ENCODE results near the gene RNU6-8.

Gene RNU6-8

GRCh38 chr14:32225378-32225920, 22.4 kb upstream of the RNU6-8 start:
- no peak for DNase-seq (ENCODE audit: low read depth in 2 of 2)
- TF ChIP-seq, protein P1, sequence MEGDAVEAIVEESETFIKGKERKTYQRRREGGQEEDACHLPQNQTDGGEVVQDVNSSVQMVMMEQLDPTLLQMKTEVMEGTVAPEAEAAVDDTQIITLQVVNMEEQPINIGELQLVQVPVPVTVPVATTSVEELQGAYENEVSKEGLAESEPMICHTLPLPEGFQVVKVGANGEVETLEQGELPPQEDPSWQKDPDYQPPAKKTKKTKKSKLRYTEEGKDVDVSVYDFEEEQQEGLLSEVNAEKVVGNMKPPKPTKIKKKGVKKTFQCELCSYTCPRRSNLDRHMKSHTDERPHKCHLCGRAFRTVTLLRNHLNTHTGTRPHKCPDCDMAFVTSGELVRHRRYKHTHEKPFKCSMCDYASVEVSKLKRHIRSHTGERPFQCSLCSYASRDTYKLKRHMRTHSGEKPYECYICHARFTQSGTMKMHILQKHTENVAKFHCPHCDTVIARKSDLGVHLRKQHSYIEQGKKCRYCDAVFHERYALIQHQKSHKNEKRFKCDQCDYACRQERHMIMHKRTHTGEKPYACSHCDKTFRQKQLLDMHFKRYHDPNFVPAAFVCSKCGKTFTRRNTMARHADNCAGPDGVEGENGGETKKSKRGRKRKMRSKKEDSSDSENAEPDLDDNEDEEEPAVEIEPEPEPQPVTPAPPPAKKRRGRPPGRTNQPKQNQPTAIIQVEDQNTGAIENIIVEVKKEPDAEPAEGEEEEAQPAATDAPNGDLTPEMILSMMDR (IDR thresholded peaks at IDR 0.05; ENCODE audit: low read depth, low read length): no peak
- no peak overlapping the region for H3K4me3 ChIP-seq (replicated peaks in 1 of 2; ENCODE audit: low read depth in 2 of 2, low read length in 2 of 2)

DNA sequence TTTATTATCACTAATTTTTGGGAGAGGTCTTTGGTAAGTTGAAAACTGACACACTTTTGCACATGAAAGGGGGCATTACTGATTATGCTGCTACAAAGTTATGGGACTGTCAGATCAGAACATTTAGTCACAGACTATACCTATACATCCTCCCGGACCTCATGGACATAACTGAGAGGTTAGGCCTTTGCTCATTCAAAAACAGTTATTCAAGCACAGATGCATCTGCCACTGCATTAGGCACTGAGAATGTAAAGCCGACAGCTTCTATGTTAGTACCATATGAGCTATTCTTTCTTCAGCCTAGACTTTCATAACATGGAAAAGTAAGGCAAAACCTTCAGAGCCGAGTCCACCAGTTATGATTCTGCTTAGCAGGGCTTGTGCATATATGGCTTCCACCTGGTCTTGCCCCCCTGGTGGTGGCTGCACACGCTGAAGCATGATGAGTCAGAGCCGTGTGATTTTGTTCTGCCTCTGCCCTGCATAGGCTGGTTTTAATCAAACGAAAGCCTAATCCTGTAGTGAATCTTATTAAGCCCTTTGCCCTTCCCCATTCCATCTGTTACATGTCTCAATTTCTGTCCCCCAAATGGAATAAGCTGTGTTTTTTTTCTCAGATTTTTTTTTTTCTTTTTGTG, 21.8 kb upstream of the RNU6-8 start:
- TF ChIP-seq, protein P1 (IDR thresholded peaks at IDR 0.05; ENCODE audit: low read depth, low read length): peak; percentile 69
- no peak overlapping the region for H3K4me3 ChIP-seq (replicated peaks in 1 of 2; ENCODE audit: low read depth in 2 of 2, low read length in 2 of 2)
- peak; percentile 33 to 59 for DNase-seq (ENCODE audit: low read depth in 2 of 2)

GRCh38 chr14:32217301-32217700, 14.2 kb upstream of the RNU6-8 start:
- DNase-seq (ENCODE audit: low read depth in 2 of 2): no peak
- TF ChIP-seq, protein P1 (IDR thresholded peaks at IDR 0.05; ENCODE audit: low read depth, low read length): no peak
- H3K4me3 ChIP-seq (replicated peaks in 1 of 2; ENCODE audit: low read depth in 2 of 2, low read length in 2 of 2): no peak overlapping the region

DNA sequence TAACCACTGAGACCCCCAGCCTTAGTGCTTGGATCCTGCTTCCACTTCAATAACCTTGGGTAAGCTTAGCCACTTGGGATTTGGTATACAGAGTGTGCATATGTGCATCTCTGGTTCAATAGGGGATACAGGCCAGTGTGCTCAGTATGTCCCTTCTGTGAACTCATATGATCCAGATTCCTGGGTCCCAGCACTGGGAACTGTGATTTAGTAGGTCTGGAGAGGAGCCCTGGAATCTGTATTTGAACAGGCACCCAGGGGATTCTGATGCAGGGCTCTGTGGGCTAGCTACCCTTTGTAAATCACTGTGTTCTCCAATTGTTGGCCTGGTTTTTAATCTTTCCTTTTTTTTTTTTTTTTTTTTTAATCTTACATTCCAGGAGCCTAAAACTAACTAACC, 9.8 kb upstream of the RNU6-8 start:
- TF ChIP-seq, protein P1 (IDR thresholded peaks at IDR 0.05; ENCODE audit: low read depth, low read length): no peak
- no peak for DNase-seq (ENCODE audit: low read depth in 2 of 2)
- no peak overlapping the region for H3K4me3 ChIP-seq (replicated peaks in 1 of 2; ENCODE audit: low read depth in 2 of 2, low read length in 2 of 2)

DNA sequence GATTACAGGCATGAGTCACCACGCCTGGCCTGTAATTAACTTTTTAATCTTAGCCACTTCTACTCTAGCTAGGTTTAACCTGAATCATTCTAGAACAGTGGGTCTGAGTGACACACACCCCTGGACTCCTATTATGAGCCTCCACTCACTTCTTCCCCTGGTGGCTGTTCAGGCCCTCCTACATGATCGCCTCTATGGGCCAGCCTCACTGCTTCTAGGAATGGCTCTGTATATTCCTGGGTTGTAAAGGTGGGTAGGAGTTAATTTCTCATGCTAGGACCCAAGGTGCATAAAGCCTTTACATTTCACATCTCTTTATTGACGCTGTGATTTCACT, 8.0 kb upstream of the RNU6-8 start:
- TF ChIP-seq, protein P1 (IDR thresholded peaks at IDR 0.05; ENCODE audit: low read depth, low read length): no peak

DNA sequence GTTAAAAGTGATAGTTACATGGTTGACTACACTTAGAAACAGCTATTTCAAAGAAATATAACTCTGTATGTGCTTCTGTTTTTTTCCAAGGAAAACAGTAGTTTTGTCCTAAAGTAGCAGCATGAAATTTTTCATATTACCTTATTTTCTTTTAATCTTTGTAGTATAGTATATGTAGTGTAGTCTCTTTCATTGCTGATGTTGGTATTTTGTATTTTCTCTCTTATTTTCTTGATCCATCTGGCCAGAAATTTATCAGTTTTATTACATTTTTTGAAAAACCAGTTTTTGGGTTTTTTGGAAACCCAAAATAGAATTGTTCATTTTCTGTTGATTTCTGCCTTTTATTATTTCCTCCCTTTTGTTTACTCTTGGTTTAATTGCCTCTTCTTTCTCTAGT, 6.4 kb upstream of the RNU6-8 start:
- TF ChIP-seq, protein P1 (IDR thresholded peaks at IDR 0.05; ENCODE audit: low read depth, low read length): no peak
- H3K4me3 ChIP-seq (replicated peaks in 1 of 2; ENCODE audit: low read depth in 2 of 2, low read length in 2 of 2): no peak overlapping the region
- no peak for DNase-seq (ENCODE audit: low read depth in 2 of 2)

More for the DNA sequence above, 8.0 kb upstream of the RNU6-8 start:
- no peak for DNase-seq (ENCODE audit: low read depth in 2 of 2)
- H3K4me3 ChIP-seq (replicated peaks in 1 of 2; ENCODE audit: low read depth in 2 of 2, low read length in 2 of 2): no peak overlapping the region

DNA sequence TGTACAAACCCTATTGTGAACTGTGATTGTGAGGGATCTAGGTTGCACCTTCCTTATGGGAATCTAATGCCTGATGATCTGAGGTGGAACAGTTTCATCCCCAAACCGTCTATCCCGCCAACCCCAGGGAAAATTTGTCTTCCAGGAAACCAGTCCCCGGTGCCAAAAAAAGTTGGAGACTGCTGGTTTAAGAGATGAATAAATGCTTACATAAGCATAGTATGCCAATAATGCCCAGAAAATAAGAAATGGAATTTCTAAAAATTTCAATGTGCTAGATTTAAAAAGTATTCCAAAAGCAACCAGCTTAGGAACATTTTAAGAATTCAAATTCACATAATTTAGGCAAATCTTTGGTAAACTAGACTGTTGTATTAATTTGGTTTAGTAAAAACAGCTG, 5.4 kb upstream of the RNU6-8 start:
- H3K4me3 ChIP-seq (replicated peaks in 1 of 2; ENCODE audit: low read depth in 2 of 2, low read length in 2 of 2): no peak overlapping the region
- TF ChIP-seq, protein P1 (IDR thresholded peaks at IDR 0.05; ENCODE audit: low read depth, low read length): no peak
- DNase-seq (ENCODE audit: low read depth in 2 of 2): no peak

Data from cardiac fibroblast (primary cell).